GM18508 (cell line): ENCODE data around the gene C16orf95.
"Not testable (repeated sequence)": the region's sequence is repeated elsewhere in the genome, so short reads cannot be mapped to it uniquely, and the experiment has no call there.

Experiments used
- ATAC-seq: cut with Tn5 transposase; IDR thresholded peaks from one replicate; pipeline ENCODE4 v1.9.1; 2021; ENCODE audit warnings: moderate number of reproducible peaks; ENCODE audit not compliant: insufficient read depth, unreplicated experiment

C16orf95 gene

DNA sequence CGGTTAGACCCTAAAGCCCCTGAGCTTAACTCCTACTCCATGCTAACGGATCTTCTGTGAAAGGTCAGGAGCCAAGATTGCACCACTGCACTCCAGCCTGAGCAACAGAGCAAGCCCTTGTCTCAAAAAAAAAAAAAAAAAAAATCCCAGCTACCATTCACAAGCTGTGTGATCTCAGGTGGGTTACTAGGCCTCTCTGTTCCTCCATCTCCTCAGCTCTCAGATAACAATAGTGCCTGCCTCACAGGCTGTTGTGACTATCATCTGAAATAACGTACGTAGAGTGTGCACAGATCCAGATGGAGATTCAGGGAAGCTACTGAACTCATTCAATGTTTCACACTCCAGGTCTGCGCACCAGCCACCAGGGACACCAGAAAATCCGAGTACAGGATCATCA, 57.8 kb downstream of the C16orf95 start:
- ATAC-seq, result no peak

DNA sequence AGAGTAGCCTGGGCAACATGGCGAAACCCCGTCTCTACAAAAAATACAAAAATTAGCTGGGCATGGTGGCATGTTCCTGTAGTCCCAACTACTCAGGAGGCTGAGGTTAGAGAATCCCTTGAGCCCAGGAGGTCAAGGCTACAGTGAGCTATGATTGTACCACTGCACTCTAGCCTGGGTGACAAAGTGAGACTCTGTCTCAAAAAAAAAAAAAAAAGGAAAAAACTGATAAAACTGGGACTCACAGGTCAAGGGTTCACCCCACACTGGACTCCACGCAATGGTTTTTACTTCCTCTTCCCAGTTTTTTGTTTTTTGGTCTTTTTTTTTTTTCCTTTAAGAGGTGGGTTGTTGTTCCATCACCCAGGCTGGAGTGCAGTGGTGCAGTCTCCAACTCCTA, 58.5 kb downstream of the C16orf95 start:
- not testable (repeated sequence) for ATAC-seq

DNA sequence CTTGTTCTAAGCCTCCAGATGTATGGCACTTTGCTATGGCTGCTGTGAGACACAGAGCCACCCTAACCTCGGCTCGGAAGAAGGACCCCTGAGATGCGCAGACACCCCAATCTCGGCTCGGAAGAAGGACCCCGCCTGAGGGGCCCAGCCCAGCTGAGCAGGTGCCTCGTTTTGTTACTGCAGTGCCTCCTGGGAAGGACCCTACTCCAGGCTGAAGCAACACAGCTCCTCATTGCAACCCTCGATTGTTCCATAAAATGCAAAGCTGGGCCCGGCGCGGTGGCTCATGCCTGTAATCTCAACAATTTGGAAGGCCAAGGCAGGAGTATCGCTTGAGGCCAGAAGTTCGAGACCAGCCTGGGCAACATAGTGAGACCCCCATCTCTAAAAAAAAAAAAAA, 61.3 kb downstream of the C16orf95 start:
- ATAC-seq, result no peak

DNA sequence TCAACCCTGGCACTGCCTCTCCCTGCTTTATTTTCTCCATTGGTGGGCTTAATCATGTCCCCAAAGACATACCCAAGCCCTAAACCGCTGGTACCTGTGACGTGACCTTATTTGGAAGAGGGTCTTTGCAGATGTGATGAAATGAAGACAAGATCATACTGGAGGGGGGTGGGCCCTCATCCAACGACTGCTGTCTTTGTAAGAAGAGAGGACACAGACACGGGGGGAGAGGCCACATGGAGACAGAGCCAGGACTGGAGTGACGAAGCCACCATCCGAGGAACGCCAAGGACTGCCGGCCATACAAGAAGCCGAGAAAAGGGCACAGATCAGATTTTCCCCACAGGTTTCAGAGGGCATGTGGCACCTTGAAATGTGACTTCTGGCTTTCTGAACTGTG, 62.5 kb downstream of the C16orf95 start:
- ATAC-seq, result no peak

DNA sequence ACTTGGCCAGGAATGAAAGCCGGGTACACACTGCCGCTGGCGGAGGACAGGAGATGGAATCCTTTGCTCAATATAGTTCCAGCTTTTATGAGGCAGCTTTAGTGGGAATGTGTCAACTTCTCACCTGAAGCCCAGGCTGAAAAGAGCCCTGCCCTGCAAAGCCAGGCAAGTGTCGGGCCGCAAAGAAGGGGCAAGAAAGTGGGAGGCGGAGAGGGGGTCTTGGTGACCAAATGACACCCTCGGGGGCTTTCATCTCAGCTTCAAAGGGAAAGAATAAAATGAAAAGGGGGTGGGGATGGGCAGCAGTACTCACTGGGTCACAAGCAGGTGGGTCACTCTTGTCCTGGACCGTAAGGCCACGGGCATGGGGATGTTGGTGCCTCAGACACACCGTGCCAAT, 62.9 kb downstream of the C16orf95 start:
- ATAC-seq, result no peak

DNA sequence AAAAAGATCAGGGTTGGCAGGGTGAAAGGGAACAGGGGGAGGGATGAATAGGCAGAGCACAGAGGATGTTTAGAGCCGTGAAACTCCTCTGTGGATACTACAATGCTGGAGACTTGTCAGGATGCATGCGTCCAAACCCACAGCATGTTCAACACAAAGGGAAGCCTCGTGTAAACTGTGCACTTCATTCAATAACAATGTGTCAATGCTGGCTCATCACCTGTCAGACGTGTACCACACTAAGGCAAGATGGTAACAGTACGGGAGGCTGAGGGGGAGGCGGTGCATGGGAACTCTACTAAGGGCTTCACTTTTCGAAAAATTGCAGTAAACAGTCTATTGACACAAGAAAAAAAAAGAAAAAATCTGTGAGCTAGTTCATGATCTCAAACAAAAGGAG, 63.7 kb downstream of the C16orf95 start:
- ATAC-seq, result no peak
